HL-60 (cell line): Measurements from ENCODE around the gene CCDC92.

Source experiments
- DNase-seq, 2 experiments: peaks; one replicate each; pipeline ENCODE4 v3.0.0-alpha.2; 2010 to 2020; ENCODE audit warnings: low read depth in 1 of 2, low spot score in 1 of 2
- H3K27ac ChIP-seq: fragments of 250-450 bp; sonication (Bioruptor Pico); replicated peaks from 2 replicates; pipeline ENCODE4 v1.5.1; 2020; ENCODE audit warnings: mild to moderate bottlenecking, moderate library complexity
- H3K27me3 ChIP-seq: fragments of 250-450 bp; sonication (Bioruptor Pico); 2 replicates; pipeline ENCODE4 v1.5.1; 2021; ENCODE audit warnings: mild to moderate bottlenecking, moderate library complexity; ENCODE audit not compliant: insufficient read depth, poor library complexity, severe bottlenecking
- H3K4me3 ChIP-seq: replicated peaks from 2 replicates; pipeline ENCODE4 v1.5.1; 2011; ENCODE audit warnings: mild to moderate bottlenecking, control low read depth, low read length; ENCODE audit not compliant: insufficient read depth
- GABPA ChIP-seq: IDR thresholded peaks from 2 replicates; pipeline ENCODE4 v1.6.1; 2012; ENCODE audit warnings: low read depth
- POLR2AphosphoS5 ChIP-seq: IDR thresholded peaks from 2 replicates; pipeline ENCODE4 v1.6.1; 2012; ENCODE audit warnings: low read depth
- SPI1 ChIP-seq: IDR thresholded peaks from 2 replicates; pipeline ENCODE4 v1.6.1; 2012; ENCODE audit warnings: low read depth, mild to moderate bottlenecking, borderline replicate concordance
- TF ChIP-seq, protein P1 (sequence below): IDR thresholded peaks from 2 replicates; pipeline ENCODE4 v1.6.1; 2012; ENCODE audit warnings: low read depth; ENCODE audit not compliant: insufficient replicate concordance
- TF ChIP-seq, protein P2 (sequence below): IDR thresholded peaks from one replicate; pipeline ENCODE4 v1.5.1; 2011; ENCODE audit warnings: low read length, control low read depth, inconsistent platforms; ENCODE audit not compliant: insufficient read depth

The CCDC92 gene

DNA sequence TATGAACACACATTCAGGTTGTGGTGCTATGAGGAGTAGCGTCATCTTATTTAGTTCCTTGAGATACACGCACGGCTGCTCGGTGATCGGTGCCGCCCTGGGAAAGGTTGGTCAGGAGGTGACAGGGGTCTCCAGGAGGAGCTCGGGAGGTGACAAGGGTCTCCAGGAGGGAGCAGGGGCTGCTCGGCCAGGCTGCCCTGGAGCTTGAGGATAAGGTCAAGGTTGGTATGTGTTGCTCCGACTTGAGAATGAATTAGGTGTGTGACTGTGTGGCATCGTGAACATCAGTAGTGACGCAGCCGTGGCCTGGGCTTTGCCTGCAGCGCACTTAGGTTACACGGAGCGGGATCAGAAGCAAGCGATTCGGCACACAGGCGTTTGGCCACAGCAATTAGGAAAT lies 36.2 kb downstream of the CCDC92 start:
- TF ChIP-seq SPI1, result no peak
- no peak for TF ChIP-seq GABPA
- TF ChIP-seq, protein P1, sequence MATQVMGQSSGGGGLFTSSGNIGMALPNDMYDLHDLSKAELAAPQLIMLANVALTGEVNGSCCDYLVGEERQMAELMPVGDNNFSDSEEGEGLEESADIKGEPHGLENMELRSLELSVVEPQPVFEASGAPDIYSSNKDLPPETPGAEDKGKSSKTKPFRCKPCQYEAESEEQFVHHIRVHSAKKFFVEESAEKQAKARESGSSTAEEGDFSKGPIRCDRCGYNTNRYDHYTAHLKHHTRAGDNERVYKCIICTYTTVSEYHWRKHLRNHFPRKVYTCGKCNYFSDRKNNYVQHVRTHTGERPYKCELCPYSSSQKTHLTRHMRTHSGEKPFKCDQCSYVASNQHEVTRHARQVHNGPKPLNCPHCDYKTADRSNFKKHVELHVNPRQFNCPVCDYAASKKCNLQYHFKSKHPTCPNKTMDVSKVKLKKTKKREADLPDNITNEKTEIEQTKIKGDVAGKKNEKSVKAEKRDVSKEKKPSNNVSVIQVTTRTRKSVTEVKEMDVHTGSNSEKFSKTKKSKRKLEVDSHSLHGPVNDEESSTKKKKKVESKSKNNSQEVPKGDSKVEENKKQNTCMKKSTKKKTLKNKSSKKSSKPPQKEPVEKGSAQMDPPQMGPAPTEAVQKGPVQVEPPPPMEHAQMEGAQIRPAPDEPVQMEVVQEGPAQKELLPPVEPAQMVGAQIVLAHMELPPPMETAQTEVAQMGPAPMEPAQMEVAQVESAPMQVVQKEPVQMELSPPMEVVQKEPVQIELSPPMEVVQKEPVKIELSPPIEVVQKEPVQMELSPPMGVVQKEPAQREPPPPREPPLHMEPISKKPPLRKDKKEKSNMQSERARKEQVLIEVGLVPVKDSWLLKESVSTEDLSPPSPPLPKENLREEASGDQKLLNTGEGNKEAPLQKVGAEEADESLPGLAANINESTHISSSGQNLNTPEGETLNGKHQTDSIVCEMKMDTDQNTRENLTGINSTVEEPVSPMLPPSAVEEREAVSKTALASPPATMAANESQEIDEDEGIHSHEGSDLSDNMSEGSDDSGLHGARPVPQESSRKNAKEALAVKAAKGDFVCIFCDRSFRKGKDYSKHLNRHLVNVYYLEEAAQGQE, result no peak
- TF ChIP-seq, protein P2, sequence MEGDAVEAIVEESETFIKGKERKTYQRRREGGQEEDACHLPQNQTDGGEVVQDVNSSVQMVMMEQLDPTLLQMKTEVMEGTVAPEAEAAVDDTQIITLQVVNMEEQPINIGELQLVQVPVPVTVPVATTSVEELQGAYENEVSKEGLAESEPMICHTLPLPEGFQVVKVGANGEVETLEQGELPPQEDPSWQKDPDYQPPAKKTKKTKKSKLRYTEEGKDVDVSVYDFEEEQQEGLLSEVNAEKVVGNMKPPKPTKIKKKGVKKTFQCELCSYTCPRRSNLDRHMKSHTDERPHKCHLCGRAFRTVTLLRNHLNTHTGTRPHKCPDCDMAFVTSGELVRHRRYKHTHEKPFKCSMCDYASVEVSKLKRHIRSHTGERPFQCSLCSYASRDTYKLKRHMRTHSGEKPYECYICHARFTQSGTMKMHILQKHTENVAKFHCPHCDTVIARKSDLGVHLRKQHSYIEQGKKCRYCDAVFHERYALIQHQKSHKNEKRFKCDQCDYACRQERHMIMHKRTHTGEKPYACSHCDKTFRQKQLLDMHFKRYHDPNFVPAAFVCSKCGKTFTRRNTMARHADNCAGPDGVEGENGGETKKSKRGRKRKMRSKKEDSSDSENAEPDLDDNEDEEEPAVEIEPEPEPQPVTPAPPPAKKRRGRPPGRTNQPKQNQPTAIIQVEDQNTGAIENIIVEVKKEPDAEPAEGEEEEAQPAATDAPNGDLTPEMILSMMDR, result no peak
- TF ChIP-seq POLR2AphosphoS5, result no peak
- Histone ChIP-seq H3K27ac (no peak overlapping the region), H3K27me3 (peaks cover 5% of the 10 kb centered on the region), H3K4me3 (no peak overlapping the region)
- DNase-seq, result no peak

DNA sequence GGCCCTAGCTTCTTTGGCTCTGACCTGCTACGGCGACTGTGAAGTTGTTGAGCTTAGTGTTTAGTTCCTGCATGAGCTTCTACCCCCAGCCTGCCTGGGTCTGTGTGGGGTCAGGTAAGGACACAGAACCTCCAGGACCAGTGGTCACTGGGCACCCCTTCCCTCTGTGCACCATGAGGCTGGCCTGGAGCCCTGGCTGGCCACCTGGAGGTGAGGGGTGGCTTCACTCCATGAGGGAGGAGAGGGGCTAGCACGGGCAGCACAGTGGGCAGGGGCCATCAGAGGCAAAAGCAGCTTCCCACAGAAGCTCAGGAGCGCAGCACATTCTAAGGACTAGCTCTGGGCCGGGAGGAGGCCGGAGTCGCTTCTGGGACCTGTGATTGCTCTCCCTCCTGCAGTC lies 36.7 kb downstream of the CCDC92 start:
- Histone ChIP-seq H3K4me3 (no peak overlapping the region), H3K27me3 (peaks cover 5% of the 10 kb centered on the region), H3K27ac (no peak overlapping the region)
- TF ChIP-seq POLR2AphosphoS5, result no peak
- no peak for TF ChIP-seq GABPA
- TF ChIP-seq, protein P1, result no peak
- TF ChIP-seq, protein P2, result no peak
- TF ChIP-seq SPI1, result no peak
- DNase-seq, result no peak

DNA sequence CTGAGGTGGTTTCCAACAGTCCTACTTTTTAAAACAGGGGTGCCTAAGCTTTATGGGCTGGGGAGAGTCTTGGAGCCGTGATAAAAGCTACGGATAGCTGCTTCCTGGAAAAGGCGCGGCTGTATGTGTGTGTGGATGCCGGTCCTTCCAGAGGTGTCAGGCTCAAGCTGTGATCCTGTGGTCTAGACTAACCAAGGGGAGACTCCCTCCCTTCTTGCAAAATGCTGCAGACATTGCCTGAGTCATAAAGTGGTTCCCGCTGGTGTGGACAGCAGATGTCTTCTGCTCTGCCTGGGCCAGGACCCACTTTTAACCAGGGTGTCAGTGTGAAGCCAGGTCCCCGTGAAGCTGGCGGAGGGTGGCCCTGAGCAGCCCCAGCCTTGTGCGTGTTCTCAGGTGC lies 37.8 kb downstream of the CCDC92 start:
- peak in 1 of 2 experiments; percentile 57 for DNase-seq
- TF ChIP-seq GABPA (no peak), POLR2AphosphoS5 (peak; percentile 63)
- TF ChIP-seq, protein P2, result no peak
- TF ChIP-seq, protein P1, result no peak

More for the DNA sequence above, 37.8 kb downstream of the CCDC92 start:
- Histone ChIP-seq H3K27ac (no peak overlapping the region), H3K4me3 (no peak overlapping the region), H3K27me3 (peaks cover 5% of the 10 kb centered on the region)
